Astrocyte (in vitro differentiated cells and primary cell): ENCODE data around the gene KCTD21. TPM values are rescaled to one million over a fixed set of nuclear protein-coding genes. Genes with fewer than 3 reads are reported as not detected.

Experiments
- DNase-seq: peaks from one replicate; pipeline ENCODE4 v3.0.0-alpha.2; 2010; ENCODE audit warnings: low read depth
- FAIRE-seq: peaks from 2 replicates; lab custom pipeline; 2011; peaks lifted over from hg19 to GRCh38; lab: Jason Lieb, UNC
- H2AFZ ChIP-seq: 2 replicates; pipeline ENCODE4 v1.6.0; 2012; ENCODE audit warnings: low read depth, low read length, inconsistent platforms
- H3K27ac ChIP-seq: 2 replicates; pipeline ENCODE4 v1.5.1; 2011; ENCODE audit warnings: low read depth, low read length, inconsistent platforms
- H3K27me3 ChIP-seq: 2 replicates; pipeline ENCODE4 v1.6.0; 2011; ENCODE audit warnings: low read length, inconsistent platforms; ENCODE audit not compliant: insufficient read depth
- H3K36me3 ChIP-seq: 2 replicates; pipeline ENCODE4 v1.5.1; 2011; ENCODE audit warnings: low read length, inconsistent platforms; ENCODE audit not compliant: insufficient read depth
- H3K4me1 ChIP-seq: 2 replicates; pipeline ENCODE4 v1.5.1; 2011; ENCODE audit warnings: low read length, inconsistent platforms; ENCODE audit not compliant: insufficient read depth
- H3K4me2 ChIP-seq: 2 replicates; pipeline ENCODE4 v1.6.0; 2012; ENCODE audit warnings: low read length, inconsistent platforms
- H3K4me3 ChIP-seq: 2 replicates; pipeline ENCODE4 v1.5.1; 2011; ENCODE audit warnings: low read depth, mild to moderate bottlenecking, low read length, inconsistent platforms; ENCODE audit not compliant: insufficient read depth
- H3K79me2 ChIP-seq: 2 replicates; pipeline ENCODE4 v1.6.0; 2012; ENCODE audit warnings: mild to moderate bottlenecking, low read length, inconsistent platforms; ENCODE audit not compliant: insufficient read depth
- H3K9ac ChIP-seq: 2 replicates; pipeline ENCODE4 v1.6.0; 2012; ENCODE audit warnings: mild to moderate bottlenecking, low read length, inconsistent platforms
- H3K9me3 ChIP-seq: 2 replicates; pipeline ENCODE4 v1.5.1; 2012; ENCODE audit warnings: low read depth, mild to moderate bottlenecking, low read length, inconsistent platforms; ENCODE audit not compliant: insufficient read depth
- H4K20me1 ChIP-seq: 2 replicates; pipeline ENCODE4 v1.6.0; 2012; ENCODE audit warnings: low read length, inconsistent platforms; ENCODE audit not compliant: insufficient read depth
- H3K27ac Mint-ChIP-seq: one replicate; pipeline ENCODE4 v1.8.0; 2021; ENCODE audit warnings: mild to moderate bottlenecking, mixed read lengths; ENCODE audit not compliant: unreplicated experiment
- H3K27me3 Mint-ChIP-seq: one replicate; pipeline ENCODE4 v1.8.0; 2021; ENCODE audit warnings: low read depth, mixed read lengths; ENCODE audit not compliant: unreplicated experiment
- H3K36me3 Mint-ChIP-seq: one replicate; pipeline ENCODE4 v1.8.0; 2021; ENCODE audit warnings: low read depth, mixed read lengths; ENCODE audit not compliant: unreplicated experiment
- H3K4me1 Mint-ChIP-seq: one replicate; pipeline ENCODE4 v1.8.0; 2021; ENCODE audit warnings: low read depth, mixed read lengths; ENCODE audit not compliant: unreplicated experiment
- H3K4me3 Mint-ChIP-seq: one replicate; pipeline ENCODE4 v1.8.0; 2021; ENCODE audit warnings: mild to moderate bottlenecking, moderate library complexity, mixed read lengths; ENCODE audit not compliant: unreplicated experiment
- H3K9me3 Mint-ChIP-seq: one replicate; pipeline ENCODE4 v1.8.0; 2021; ENCODE audit warnings: mild to moderate bottlenecking, mixed read lengths; ENCODE audit not compliant: unreplicated experiment
- CTCF ChIP-seq: IDR thresholded peaks from 2 replicates; pipeline ENCODE4 v1.5.1; 2011; ENCODE audit warnings: low read depth, mild to moderate bottlenecking, inconsistent platforms, low read length, moderate library complexity; ENCODE audit not compliant: insufficient read depth
- EZH2 ChIP-seq: IDR thresholded peaks from 2 replicates; pipeline ENCODE4 v1.6.1; 2012; ENCODE audit warnings: mild to moderate bottlenecking, low read length, inconsistent platforms; ENCODE audit not compliant: insufficient read depth
- total RNA-seq: library from RNA; stranded (reverse); gene quantifications from 2 replicates; pipeline ENCODE4 v1.2.1, GENCODE V29; 2021

The KCTD21 gene
- total RNA-seq, 1 donor from 2014 or later = 14.0 TPM

- no peaks in the 10 kb centered on the region for H3K79me2 ChIP-seq
Measured at GRCh38 chr11:78221396-78222315, 33.2 kb upstream of the KCTD21 start.

GRCh38 chr11:78220218-78221157, 32.1 kb upstream of the KCTD21 start:
- H3K9me3 ChIP-seq = no peaks in the 10 kb centered on the region
- no peak overlapping the region for H3K27ac ChIP-seq
- H4K20me1 ChIP-seq = no peaks in the 10 kb centered on the region
- peaks cover 8% of the 10 kb centered on the region for H3K36me3 ChIP-seq
- peaks cover 4% of the 10 kb centered on the region for H3K9me3 Mint-ChIP-seq
- no peak overlapping the region for H2AFZ ChIP-seq
- no peak overlapping the region for H3K4me2 ChIP-seq
- TF ChIP-seq CTCF = no peak
- no peak for TF ChIP-seq EZH2
- no peaks in the 10 kb centered on the region for H3K79me2 ChIP-seq
- no peak overlapping the region for H3K4me3 ChIP-seq
- no peak overlapping the region for H3K27ac Mint-ChIP-seq
- H3K4me1 ChIP-seq = no peaks in the 10 kb centered on the region
- H3K36me3 Mint-ChIP-seq = peaks cover 40% of the 10 kb centered on the region
- H3K27me3 Mint-ChIP-seq = no peaks in the 10 kb centered on the region
- no peak overlapping the region for H3K9ac ChIP-seq
- FAIRE-seq (no peak), DNase-seq (no peak)
- H3K4me1 Mint-ChIP-seq = peaks cover 4% of the 10 kb centered on the region
- H3K27me3 ChIP-seq = no peaks in the 10 kb centered on the region
- H3K4me3 Mint-ChIP-seq = no peak overlapping the region

More at GRCh38 chr11:78221396-78222315, 33.2 kb upstream of the KCTD21 start:
- Histone ChIP-seq H3K4me2 (no peak overlapping the region), H3K27me3 (no peaks in the 10 kb centered on the region), H2AFZ (no peak overlapping the region), H3K9me3 (no peaks in the 10 kb centered on the region), H3K36me3 (peaks cover 8% of the 10 kb centered on the region), H3K4me1 (no peaks in the 10 kb centered on the region), H4K20me1 (no peaks in the 10 kb centered on the region), H3K27ac (no peak overlapping the region), H3K9ac (no peak overlapping the region), H3K4me3 (no peak overlapping the region)
- no peak for FAIRE-seq
- Mint-ChIP-seq H3K36me3 (peaks cover 37% of the 10 kb centered on the region), H3K9me3 (peaks cover 4% of the 10 kb centered on the region), H3K4me3 (no peak overlapping the region), H3K4me1 (peaks cover 4% of the 10 kb centered on the region), H3K27ac (no peak overlapping the region), H3K27me3 (no peaks in the 10 kb centered on the region)
- TF ChIP-seq CTCF (no peak), EZH2 (no peak)
- DNase-seq = no peak
